SK-N-SH (cell line): Measurements from ENCODE around the gene MTA2. TPM values are rescaled to one million over a fixed set of nuclear protein-coding genes. Genes with fewer than 3 reads are reported as not detected.

ENCODE experiments used
- CTCF ChIA-PET: fragments of 300-600, 350-600 bp; formaldehyde crosslinking; extraction: SDS; loops from one replicate; lab custom pipeline; 2021; lab: Yijun Ruan, JAX
- POLR2A ChIA-PET: fragments of 350-600 bp; sonication (Branson Sonifier 250); formaldehyde crosslinking; extraction: SDS; loops from one replicate; lab custom pipeline; 2020; ENCODE audit warnings: antibody characterized with exemption, inconsistent platforms; lab: Yijun Ruan, JAX
- DNase-seq: peaks from one replicate; pipeline ENCODE4 v3.0.0; 2012
- H2AFZ ChIP-seq: fragments of 200-600 bp; sonication (generic); 2 replicates; pipeline ENCODE4 v1.8.1; 2016; ENCODE audit warnings: antibody characterized with exemption, mild to moderate bottlenecking, low read depth
- H3F3A ChIP-seq: fragments of 200-600 bp; sonication (generic); replicated peaks from 2 replicates; pipeline ENCODE3; 2016; ENCODE audit warnings: antibody characterized with exemption, mild to moderate bottlenecking; ENCODE audit not compliant: insufficient read depth
- H3K27ac ChIP-seq, 2 experiments: fragments of 200-500 bp in 1 of 2; fragments of 200-600 bp in 1 of 2; sonication (Bioruptor generic) in 1 of 2; sonication (generic), shearing (Covaris generic) in 1 of 2; 2 replicates each; pipeline versions ENCODE4 v1.5.1 to v1.6.1; 2014 to 2016; ENCODE audit warnings: low read depth in 2 of 2, inconsistent platforms in 1 of 2, low read length in 1 of 2, mild to moderate bottlenecking in 1 of 2, mixed read lengths in 1 of 2
- H3K27me3 ChIP-seq: fragments of 200-600 bp; sonication (generic), shearing (Covaris generic); 2 replicates; pipeline ENCODE4 v1.6.1; 2016; ENCODE audit warnings: mixed run types; ENCODE audit not compliant: insufficient read depth
- H3K36me3 ChIP-seq, 2 experiments: fragments of 200-500 bp in 1 of 2; fragments of 200-600 bp in 1 of 2; sonication (Bioruptor generic) in 1 of 2; sonication (generic) in 1 of 2; replicated peaks in 1 of 2; 2 replicates each; pipeline versions ENCODE3 to v1.5.1; 2014 to 2016; ENCODE audit warnings: low read length in 1 of 2, mild to moderate bottlenecking in 1 of 2; ENCODE audit not compliant: insufficient read depth in 2 of 2, control insufficient read depth in 1 of 2
- H3K4me1 ChIP-seq, 2 experiments: fragments of 200-500 bp in 1 of 2; fragments of 200-600 bp in 1 of 2; sonication (Bioruptor generic) in 1 of 2; sonication (generic), shearing (Covaris generic) in 1 of 2; 2 replicates each; pipeline versions ENCODE4 v1.5.1 to v1.6.1; 2014 to 2016; ENCODE audit warnings: low read depth in 1 of 2, low read length in 1 of 2, mixed run types in 1 of 2; ENCODE audit not compliant: insufficient read depth in 2 of 2, control insufficient read depth in 1 of 2
- H3K4me2 ChIP-seq: fragments of 200-600 bp; sonication (generic), shearing (Covaris generic); 2 replicates; pipeline ENCODE4 v1.6.1; 2017; ENCODE audit warnings: mixed run types
- H3K4me3 ChIP-seq, 2 experiments: fragments of 200-500 bp in 1 of 2; fragments of 200-600 bp in 1 of 2; sonication (Bioruptor generic) in 1 of 2; sonication (generic), shearing (Covaris generic) in 1 of 2; 2 replicates each; pipeline versions ENCODE4 v1.5.1 to v1.8.1; 2014 to 2016; ENCODE audit warnings: low read depth in 2 of 2, inconsistent platforms in 1 of 2, low read length in 1 of 2, mild to moderate bottlenecking in 1 of 2, mixed read lengths in 1 of 2, moderate library complexity in 1 of 2
- H3K79me2 ChIP-seq: fragments of 200-600 bp; sonication (generic); 2 replicates; pipeline ENCODE4 v1.8.1; 2017; ENCODE audit warnings: mild to moderate bottlenecking; ENCODE audit not compliant: insufficient read depth
- H3K9ac ChIP-seq: fragments of 200-600 bp; sonication (generic); 2 replicates; pipeline ENCODE4 v1.6.1; 2017; ENCODE audit warnings: mixed run types
- H3K9me2 ChIP-seq: fragments of 200-600 bp; sonication (generic); 2 replicates; pipeline ENCODE4 v1.6.1; 2017; ENCODE audit warnings: mixed run types
- H3K9me3 ChIP-seq: fragments of 200-600 bp; sonication (generic); 2 replicates; pipeline ENCODE4 v1.6.1; 2017; ENCODE audit warnings: mixed run types, mild to moderate bottlenecking, moderate library complexity
- H4K20me1 ChIP-seq: fragments of 200-600 bp; sonication (generic); 2 replicates; pipeline ENCODE4 v1.6.1; 2017; ENCODE audit warnings: mild to moderate bottlenecking, mixed run types; ENCODE audit not compliant: insufficient read depth
- CHD2 ChIP-seq: fragments of 150-350 bp; IDR thresholded peaks from 2 replicates; pipeline ENCODE4 v1.6.1; 2018; ENCODE audit warnings: low read length; ENCODE audit not compliant: partially characterized antibody
- CTCF ChIP-seq: fragments of 200-600 bp; sonication (generic); IDR thresholded peaks from 2 replicates; pipeline ENCODE4 v1.6.1; 2017; ENCODE audit warnings: antibody characterized with exemption, mild to moderate bottlenecking, moderate library complexity
- FOSL2 ChIP-seq: IDR thresholded peaks from 2 replicates; pipeline ENCODE4 v1.4.0; 2012; ENCODE audit warnings: low read depth, mild to moderate bottlenecking, moderate library complexity, borderline replicate concordance
- FOXM1 ChIP-seq: IDR thresholded peaks from 2 replicates; pipeline ENCODE4 v1.4.0; 2012; ENCODE audit warnings: low read depth, mild to moderate bottlenecking
- MEF2A ChIP-seq: IDR thresholded peaks from 2 replicates; pipeline ENCODE4 v1.4.0; 2012; ENCODE audit warnings: low read depth, borderline replicate concordance
- SIN3A ChIP-seq: IDR thresholded peaks from 2 replicates; pipeline ENCODE4 v1.6.1; 2012; ENCODE audit warnings: low read depth, mild to moderate bottlenecking, low read length, moderate library complexity, borderline replicate concordance
- TAF1 ChIP-seq: IDR thresholded peaks from 2 replicates; pipeline ENCODE4 v1.6.1; 2012; ENCODE audit warnings: low read depth, mild to moderate bottlenecking, low read length, moderate library complexity, borderline replicate concordance
- USF2 ChIP-seq: fragments of 150-350 bp; IDR thresholded peaks from 2 replicates; pipeline ENCODE4 v1.6.1; 2017; ENCODE audit warnings: antibody characterized with exemption, low read length, low read depth, borderline replicate concordance
- YY1 ChIP-seq: IDR thresholded peaks from 2 replicates; pipeline ENCODE4 v1.4.0; 2012; ENCODE audit warnings: low read depth, mild to moderate bottlenecking
- WGBS: methylation state at CpG from one replicate; pipeline ENCODE4 v1.1.6; 2017; ENCODE audit warnings: low lambda C conversion rate; 5-methylcytosine and 5-hydroxymethylcytosine counted together
- polyA plus RNA-seq, 3 experiments: library from polyadenylated mRNA; depleted of rRNA; stranded (reverse); fragments of >200 nt; gene quantifications; 2 replicates each; pipeline ENCODE4 v1.2.3, GENCODE V29; 2012
- TF ChIP-seq, protein P1 (sequence below): IDR thresholded peaks from 2 replicates; pipeline ENCODE4; 2012

Gene MTA2
- polyA plus RNA-seq, 1 of the 3 experiments (the other 2 are of a cell fraction): 18.4 TPM

- POLR2A ChIA-PET: interaction anchor here (1.1 kb wide), 1 partner anchor 15 kb away, joined by 4 read pairs; no protein-coding TSS in a partner anchor
- DNase-seq: no peak
These were observed 12.6 kb upstream of the MTA2 start for GRCh38 chr11:62614275-62614674.

DNA sequence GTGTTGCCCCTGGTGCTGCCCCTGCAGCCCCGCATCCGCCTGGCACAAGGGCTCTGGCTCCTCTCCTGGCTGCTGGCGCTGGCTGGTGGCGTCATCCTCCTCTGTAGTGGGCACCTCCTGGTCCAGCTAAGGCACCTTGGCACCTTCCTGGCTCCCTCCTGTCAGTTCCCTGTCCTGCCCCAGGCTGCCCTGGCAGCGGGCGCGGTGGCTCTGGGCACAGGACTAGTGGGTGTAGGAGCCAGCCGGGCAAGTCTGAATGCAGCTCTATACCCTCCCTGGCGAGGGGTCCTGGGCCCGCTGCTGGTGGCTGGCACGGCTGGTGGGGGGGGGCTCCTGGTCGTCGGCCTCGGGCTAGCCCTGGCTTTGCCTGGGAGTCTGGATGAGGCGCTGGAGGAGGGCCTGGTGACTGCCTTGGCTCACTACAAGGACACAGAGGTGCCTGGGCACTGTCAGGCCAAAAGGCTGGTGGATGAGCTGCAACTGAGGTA is 11.7 kb upstream of the MTA2 start:
- peak overlapping the region; percentile 70 to 92 for H3K27ac ChIP-seq

More at GRCh38 chr11:62614275-62614674, 12.6 kb upstream of the MTA2 start:
- CTCF ChIA-PET: interaction anchor here (1.4 to 4.1 kb wide), 3 partner anchors 14 to 41 kb away, joined by 4 to 23 read pairs (median 6); partner anchors contain the start of gene MTA2
- no peaks in the 10 kb centered on the region for H3K27me3 ChIP-seq
- H3K79me2 ChIP-seq: peaks cover 28% of the 10 kb centered on the region
- peaks cover 14 to 15% of the 10 kb centered on the region in 2 experiments for H3K36me3 ChIP-seq
- H3K4me1 ChIP-seq: peaks cover 4 to 24% of the 10 kb centered on the region in 2 experiments; a peak in 2 of 4 replicates
- H3K9me3 ChIP-seq: no peaks in the 10 kb centered on the region
- WGBS: 88% methylated on average over 8 of the region's 8 CpGs
- no peak overlapping the region for H3K4me3 ChIP-seq
- peaks cover 27% of the 10 kb centered on the region for H3F3A ChIP-seq
- no peak overlapping the region for H2AFZ ChIP-seq
- H3K4me2 ChIP-seq: no peak overlapping the region
- no peak overlapping the region; a peak in 1 of 4 replicates for H3K27ac ChIP-seq
- TF ChIP-seq SIN3A (0 out of 2 replicates have a peak, but pooled peaks have one; percentile 33), CTCF (no peak), FOXM1 (no peak)
- H3K9me2 ChIP-seq: no peaks in the 10 kb centered on the region
- H4K20me1 ChIP-seq: no peaks in the 10 kb centered on the region
- H3K9ac ChIP-seq: no peak overlapping the region

More for the DNA sequence above, 11.7 kb upstream of the MTA2 start:
- Histone ChIP-seq H3K9ac (no peak overlapping the region), H3K27me3 (no peaks in the 10 kb centered on the region), H3K79me2 (peaks cover 18% of the 10 kb centered on the region; the same call in 1 of the 2 replicates), H2AFZ (no peak overlapping the region), H3K9me2 (no peaks in the 10 kb centered on the region), H3K4me2 (peak overlapping the region; percentile 82; the same call in 1 of the 2 replicates), H3F3A (peaks cover 27% of the 10 kb centered on the region), H4K20me1 (no peaks in the 10 kb centered on the region), H3K9me3 (no peaks in the 10 kb centered on the region), H3K4me1 (peaks cover 4 to 24% of the 10 kb centered on the region in 2 experiments; a peak in 2 of 4 replicates), H3K36me3 (peaks cover 15 to 20% of the 10 kb centered on the region in 2 experiments), H3K4me3 (peak overlapping the region in 1 of 2 experiments; percentile 36; a peak in 2 of 4 replicates)
- WGBS: 54% methylated on average over 5 of the region's 15 CpGs
- ChIA-PET POLR2A (interaction anchor here (1.1 to 2.7 kb wide), 6 partner anchors 8 to 59 kb away, joined by 4 to 17 read pairs (median 6); partner anchors contain the start of genes B3GAT3, C11orf98, CSKMT and LBHD1), CTCF (interaction anchor here (0.6 to 6.9 kb wide), 11 partner anchors 8 to 218 kb away, joined by 3 to 69 read pairs (median 6); partner anchors contain the start of genes B3GAT3, MTA2 and TUT1)
- DNase-seq: no peak
- no peak for TF ChIP-seq TAF1
- TF ChIP-seq USF2: no peak
- no peak for TF ChIP-seq FOXM1
- no peak for TF ChIP-seq CHD2
- no peak for TF ChIP-seq MEF2A
- TF ChIP-seq, protein P1, sequence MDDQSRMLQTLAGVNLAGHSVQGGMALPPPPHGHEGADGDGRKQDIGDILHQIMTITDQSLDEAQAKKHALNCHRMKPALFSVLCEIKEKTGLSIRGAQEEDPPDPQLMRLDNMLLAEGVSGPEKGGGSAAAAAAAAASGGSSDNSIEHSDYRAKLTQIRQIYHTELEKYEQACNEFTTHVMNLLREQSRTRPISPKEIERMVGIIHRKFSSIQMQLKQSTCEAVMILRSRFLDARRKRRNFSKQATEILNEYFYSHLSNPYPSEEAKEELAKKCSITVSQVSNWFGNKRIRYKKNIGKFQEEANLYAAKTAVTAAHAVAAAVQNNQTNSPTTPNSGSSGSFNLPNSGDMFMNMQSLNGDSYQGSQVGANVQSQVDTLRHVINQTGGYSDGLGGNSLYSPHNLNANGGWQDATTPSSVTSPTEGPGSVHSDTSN: 0 out of 2 replicates have a peak, but pooled peaks have one; percentile 0
- no peak for TF ChIP-seq YY1
- no peak for TF ChIP-seq FOSL2
